HG02852 (cell line): ENCODE measurements around the gene NOXRED1.
A peak's percentile ranks its signal among the peaks of the same experiment; 100 is the strongest.
"Not testable (repeated sequence)": the region's sequence is repeated elsewhere in the genome, so short reads cannot be mapped to it uniquely, and the experiment has no call there.

Source experiments
- ATAC-seq: cut with Tn5 transposase; IDR thresholded peaks from one replicate; pipeline ENCODE4 v1.9.1; 2021; ENCODE audit warnings: mild to moderate bottlenecking, moderate library complexity; ENCODE audit not compliant: unreplicated experiment

The NOXRED1 gene

GRCh38 chr14:77423423-77423822 is at the start of gene NOXRED1:
NOXRED1 (minus strand) TSS chr14:77423523; CDS start chr14:77422889, 634 bp downstream.
- ATAC-seq = no peak

DNA sequence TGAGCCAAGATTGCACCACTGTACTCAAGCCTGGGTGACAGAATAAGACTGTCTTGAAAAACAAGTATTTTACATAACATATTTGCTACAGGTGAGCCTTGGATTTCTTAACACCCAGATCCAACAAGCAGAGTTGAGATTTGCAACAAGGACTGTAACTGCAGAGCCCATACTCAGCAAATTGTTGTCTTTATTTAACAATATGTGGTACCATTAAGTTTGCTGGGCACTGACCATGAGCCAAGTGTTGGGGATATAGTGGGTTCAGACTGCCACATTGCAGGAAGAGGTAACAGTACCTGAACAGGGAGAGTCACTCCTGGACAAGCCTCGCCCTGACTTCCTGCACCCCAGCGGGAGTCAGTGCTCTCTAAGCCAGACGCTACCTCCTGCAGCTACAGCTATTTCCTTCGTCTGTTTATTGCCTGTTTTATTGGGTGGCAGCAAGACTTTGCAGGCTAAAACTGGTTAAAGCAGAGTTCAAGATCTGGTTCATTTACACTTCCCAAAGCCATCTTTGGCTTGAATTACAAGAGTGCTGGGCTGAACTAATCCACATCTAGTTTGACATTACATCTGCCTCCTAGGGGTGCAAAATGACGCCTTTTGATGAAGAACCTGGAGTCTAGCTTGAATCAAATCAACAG is 47.0 kb upstream of the NOXRED1 start:
- ATAC-seq = no peak

GRCh38 chr14:77469539-77469938 is 46.2 kb upstream of the NOXRED1 start:
- no peak for ATAC-seq

DNA sequence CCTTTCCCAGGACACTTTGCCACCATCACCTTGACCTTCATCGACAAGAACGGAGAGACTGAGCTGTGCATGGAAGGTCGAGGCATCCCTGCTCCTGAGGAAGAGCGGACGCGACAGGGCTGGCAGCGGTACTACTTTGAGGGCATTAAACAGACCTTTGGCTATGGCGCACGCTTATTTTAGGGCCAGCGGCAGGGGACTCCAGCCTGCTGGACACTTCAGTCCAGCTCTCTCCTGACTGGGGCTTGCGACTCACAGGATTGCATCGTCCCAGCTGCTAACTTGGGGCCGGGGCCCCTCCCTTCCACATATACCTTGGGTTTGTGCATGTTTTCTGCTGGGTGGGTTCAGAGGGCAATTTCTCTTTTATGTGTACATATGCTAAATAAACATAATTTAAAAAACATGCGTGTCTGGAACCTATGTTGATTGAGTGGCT is 45.8 kb upstream of the NOXRED1 start:
- no peak for ATAC-seq

- ATAC-seq = no peak
Observed at GRCh38 chr14:77467801-77468200, 44.5 kb upstream of the NOXRED1 start.

DNA sequence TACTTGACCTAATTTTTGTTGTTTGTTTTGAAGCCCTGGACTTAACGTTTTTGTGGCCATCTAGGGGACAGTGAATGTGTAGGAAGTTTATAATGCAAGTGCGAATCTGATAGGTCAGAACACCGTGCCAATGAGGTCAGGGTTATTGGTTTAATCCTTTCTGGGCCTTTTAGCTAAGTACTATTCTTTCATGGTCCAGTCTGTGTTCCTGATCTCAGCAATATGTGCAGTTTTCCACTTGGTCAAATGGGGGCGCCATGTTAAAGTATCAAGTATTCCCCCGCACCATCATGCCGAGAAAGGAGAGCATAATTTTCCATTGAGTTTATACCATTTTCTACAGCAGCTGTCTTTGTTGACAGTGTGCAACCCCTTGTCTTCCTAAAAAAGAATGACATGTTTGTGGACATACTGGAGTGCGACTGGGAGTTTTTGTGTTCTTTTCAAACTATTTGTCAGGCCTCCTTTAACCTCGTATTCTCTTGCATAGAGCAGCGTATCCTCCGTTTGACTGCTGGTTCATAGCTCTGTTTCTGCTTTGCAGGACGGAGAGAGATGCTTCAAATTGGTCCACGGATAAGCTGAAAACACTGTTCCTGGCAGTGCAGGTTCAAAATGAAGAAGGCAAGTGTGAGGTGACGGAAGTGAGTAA is 35.9 kb upstream of the NOXRED1 start:
- ATAC-seq = no peak

DNA sequence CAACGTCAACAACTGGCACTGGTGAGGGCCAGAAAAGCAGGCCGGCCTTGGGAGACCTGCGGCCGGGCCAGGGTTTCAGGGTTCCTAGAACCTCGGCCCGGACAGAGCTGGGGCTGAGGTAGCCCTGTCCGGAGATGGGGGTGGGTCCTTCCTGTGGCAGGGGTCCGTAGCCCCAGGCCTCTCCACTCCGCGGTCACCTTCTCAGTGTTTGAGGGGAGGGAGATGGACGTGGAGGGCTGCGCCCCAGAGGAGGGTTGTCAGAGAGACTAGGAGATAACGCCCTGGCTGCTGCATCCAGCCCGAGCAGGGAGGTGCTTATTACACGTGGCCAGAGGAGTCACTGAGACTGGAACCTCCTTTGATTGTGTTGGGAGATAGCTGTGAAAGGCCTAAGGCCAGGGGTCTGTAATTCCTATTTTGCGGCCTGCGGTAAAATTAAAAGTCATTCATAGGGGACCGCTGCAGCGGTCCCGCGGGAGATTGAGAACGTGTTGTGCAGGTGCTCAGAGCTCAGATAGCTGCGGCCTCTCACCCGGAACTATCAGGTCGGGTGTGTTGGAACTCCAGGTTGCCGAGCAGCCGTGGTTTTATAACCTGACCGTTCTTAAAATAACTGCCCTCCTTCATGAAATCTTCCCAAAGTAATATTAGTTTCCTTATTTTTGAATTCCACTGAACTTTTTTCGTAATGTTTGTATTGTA is 35.1 kb upstream of the NOXRED1 start:
- ATAC-seq = peak; percentile 8

- ATAC-seq = peak; percentile 90
Observed at GRCh38 chr14:77457522-77458248, 34.4 kb upstream of the NOXRED1 start, which contains the start of the genes AHSA1 and VIPAS39. AHSA1 (plus strand) TSS chr14:77458093; CDS start chr14:77458190, 97 bp downstream. VIPAS39 (minus strand) TSS chr14:77457601; CDS start chr14:77454102, 3,499 bp downstream.

DNA sequence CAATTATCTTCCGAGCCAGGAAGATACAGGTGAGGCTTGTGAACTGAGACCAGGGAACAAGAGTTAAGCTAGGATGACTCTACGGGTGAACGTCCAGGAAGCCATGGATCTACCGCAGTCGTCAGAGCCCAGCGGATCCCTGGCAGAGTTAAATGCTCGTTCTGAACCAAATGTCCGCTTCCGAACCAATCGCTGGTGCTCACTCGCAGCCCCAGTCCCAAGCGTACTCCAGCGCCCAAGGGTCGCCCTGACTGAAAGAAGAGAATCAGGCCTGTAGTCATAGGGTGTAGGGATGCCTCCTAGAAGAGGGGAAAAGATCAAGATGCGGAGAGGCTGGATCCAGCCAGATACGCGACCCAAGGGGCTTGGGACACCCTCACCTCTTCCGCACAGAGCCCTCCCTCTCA is 33.8 kb upstream of the NOXRED1 start:
- no peak for ATAC-seq

DNA sequence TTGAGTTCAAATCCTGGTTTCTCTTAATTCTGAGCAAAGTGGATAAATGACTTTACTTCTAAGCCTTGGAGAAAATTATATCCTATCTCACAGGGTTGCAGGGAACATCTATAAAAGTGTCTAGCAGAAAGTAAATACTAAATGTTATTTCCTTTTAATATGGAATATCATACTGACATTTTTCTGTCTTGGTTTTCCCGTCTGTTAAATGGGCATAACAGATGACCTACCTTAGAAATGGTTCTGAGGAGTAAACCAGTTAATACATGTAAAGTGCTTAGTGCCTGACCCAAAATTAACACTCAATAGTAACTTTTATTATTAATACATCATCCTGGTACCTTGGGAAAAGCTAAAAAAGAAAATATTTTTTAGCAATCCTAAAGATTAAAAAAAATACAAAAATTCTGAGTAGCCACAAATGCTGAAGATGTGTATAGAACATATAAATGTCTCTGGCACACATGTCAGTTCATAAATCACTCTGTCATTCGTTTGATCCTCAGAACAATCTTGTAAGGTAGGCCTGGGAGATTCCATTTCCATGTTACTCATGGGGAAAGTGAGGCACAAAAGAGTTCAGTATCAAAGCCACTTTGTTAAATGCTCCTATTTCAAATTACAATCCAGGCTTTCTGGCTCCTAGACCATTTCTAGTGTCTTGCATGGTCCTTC is 32.8 kb upstream of the NOXRED1 start:
- no peak for ATAC-seq

DNA sequence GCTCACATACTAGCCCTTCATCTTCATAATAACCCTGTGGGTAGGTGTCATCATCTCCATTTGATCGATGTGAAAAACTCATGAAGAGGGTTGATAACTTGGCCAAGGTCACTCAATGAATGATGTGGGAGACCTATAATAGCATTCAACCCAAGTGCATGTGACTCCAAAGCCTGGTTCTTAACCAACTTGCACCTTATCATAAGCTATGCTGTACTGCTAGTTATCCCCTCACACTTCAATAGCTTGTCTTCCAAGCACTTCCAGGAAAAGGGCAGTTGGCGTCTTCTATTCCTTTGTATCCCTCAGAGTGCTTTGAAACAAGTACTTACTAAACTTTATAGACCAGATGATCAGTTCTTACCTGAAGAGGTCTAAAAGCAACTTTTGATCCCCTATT is 18.9 kb upstream of the NOXRED1 start:
- no peak for ATAC-seq

- ATAC-seq = no peak
Observed at GRCh38 chr14:77439861-77440260, 16.5 kb upstream of the NOXRED1 start.

DNA sequence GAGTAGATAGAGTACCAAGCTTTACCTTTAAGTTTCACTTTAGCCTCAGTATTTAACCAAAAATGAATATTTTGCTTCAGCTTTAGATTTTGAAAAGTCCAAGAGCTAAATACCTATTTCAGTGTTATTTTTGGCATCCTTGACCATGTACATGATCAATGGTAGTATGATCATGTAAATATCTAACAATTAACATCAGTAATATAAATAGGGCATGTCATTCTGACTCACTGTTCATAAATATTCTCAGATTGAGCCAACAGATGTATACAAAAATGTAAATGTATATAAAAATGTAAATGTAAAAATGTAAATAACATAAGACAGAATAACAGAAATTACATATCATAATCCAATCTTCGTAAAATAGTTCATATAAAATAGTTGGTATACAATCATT is 15.3 kb upstream of the NOXRED1 start:
- no peak for ATAC-seq

DNA sequence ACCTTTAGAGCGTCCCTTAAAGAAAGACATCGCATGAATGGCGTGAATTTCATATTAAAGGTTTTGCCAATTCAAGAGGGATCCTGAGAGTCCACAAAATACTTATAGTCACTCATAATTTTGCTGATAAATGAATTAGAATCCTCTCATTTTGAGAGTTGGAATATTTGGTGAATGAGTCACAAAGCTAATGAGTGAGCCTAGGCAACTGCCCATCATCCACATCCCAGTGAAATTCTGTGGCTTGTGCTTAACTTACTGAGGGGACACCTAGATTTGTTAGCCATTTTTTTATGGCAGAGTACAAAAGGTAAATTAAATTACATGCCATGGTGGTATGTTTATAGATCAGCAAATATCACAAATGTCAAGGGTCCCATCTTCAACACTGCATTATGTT is 12.7 kb upstream of the NOXRED1 start:
- no peak for ATAC-seq

- ATAC-seq = no peak
Observed at GRCh38 chr14:77426396-77426795, 3.1 kb upstream of the NOXRED1 start.

GRCh38 chr14:77424862-77425261 is 1.5 kb upstream of the NOXRED1 start:
- no peak for ATAC-seq

GRCh38 chr14:77421201-77421600 is 2.1 kb downstream of the NOXRED1 start:
- no peak for ATAC-seq

- ATAC-seq = no peak
Observed at GRCh38 chr14:77416836-77417235, 6.5 kb downstream of the NOXRED1 start.

- not testable (repeated sequence) for ATAC-seq
Observed at GRCh38 chr14:77416098-77416497, 7.2 kb downstream of the NOXRED1 start.

GRCh38 chr14:77415403-77416030 is 7.8 kb downstream of the NOXRED1 start:
- not testable (repeated sequence) for ATAC-seq
